Activated CD8-positive, alpha-beta memory T cell treated with anti-CD3 and anti-CD28 coated beads for 1 hour (primary cell): ENCODE data around the gene TEAD4.
A peak's percentile ranks its signal among the peaks of the same experiment; 100 is the strongest.

Source experiments
- DNase-seq, 2 donors: peaks; one replicate each; pipeline ENCODE4 v3.0.0-alpha.2; 2020; ENCODE audit warnings: low read depth in 1 of 2; ENCODE audit errors: extremely low read depth in 1 of 2

TEAD4 gene

GRCh38 chr12:3076730-3077571 lies 117.8 kb downstream of the TEAD4 start, which contains the start of gene TSPAN9:
Gene TSPAN9 (plus strand): TSS chr12:3077379. CDS start chr12:3201194, 123,815 bp downstream.
- peak; percentile 17 to 61 for DNase-seq

DNA sequence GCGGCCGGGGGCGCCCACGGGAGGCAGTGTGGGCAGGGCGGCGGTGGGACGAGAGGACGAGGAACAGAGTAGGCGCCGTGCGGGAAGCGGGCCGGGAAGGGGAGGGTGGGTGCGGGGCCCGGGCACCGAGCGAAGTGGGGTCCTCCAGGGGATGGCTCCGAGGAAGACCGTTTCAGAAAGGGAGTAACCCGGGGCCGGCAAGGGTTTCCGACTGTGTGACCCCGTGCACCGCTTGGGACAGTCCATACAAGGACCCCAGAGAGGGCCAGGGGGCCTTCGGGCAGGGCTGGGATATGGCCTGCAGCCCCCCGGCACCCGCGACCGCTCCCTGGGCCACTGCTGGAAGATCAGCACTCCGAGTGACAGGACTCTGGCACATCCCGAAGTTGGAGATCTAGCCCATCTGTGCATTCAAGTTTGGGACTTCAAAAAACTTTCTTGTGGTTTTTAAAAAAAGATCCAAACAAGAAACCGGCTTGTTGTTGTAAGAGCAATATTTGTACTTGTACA lies 118.4 kb downstream of the TEAD4 start:
- no peak for DNase-seq

- DNase-seq: no peak
Observed at GRCh38 chr12:3078086-3078820, 119.1 kb downstream of the TEAD4 start.

DNA sequence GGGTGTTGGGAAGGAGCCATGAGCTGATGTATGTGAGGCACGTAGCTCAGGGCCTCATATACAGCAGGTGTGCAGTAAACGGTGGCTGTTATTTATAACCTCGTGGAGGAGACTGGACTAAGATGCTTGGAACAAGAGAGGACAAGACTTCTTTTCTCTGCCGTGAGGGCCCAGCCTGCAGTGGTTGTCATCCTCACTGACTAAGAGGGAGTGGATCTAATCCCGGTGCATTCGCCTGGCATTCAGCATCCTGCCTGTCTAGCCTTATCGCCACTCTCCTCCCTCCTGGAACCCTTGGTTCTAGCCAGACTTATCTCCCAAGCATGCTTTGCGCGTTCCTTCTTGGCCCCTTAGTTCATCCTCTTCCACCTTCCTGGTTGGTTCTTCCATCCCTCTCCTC lies 121.9 kb downstream of the TEAD4 start:
- no peak for DNase-seq

GRCh38 chr12:3081886-3082285 lies 122.7 kb downstream of the TEAD4 start:
- no peak for DNase-seq

DNA sequence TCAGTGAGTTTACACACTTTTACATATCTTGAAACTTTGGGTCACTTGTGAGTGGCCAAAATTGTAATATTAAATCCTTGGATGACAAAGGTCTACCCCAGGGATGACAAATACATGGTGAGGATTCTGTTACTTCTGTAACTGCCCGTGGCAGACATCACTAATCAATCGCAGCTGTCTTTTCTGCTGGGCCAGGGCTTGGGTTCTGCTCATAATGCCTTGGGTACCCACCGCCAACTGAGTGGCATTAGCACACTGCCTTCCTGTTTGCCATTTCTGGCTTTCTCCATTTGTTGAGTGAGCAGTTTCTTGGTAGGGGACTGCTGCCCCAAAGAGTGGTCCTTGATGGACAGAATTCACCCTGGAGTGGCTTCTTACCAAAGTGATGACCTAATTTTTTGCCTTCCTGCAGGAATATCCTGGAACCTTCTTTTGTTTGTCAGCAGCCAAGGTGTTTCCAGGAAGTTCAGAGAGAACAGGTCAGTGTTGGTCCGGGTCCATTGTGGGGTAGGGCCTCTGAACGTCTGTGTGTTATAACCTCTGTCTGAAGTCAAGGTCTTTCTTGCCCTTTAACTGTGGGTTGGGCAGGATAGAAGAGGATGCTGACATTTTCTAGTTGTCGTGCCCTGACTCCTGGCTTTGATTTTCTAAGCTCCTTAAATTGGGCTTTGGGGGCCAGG lies 124.2 kb downstream of the TEAD4 start:
- no peak for DNase-seq

DNA sequence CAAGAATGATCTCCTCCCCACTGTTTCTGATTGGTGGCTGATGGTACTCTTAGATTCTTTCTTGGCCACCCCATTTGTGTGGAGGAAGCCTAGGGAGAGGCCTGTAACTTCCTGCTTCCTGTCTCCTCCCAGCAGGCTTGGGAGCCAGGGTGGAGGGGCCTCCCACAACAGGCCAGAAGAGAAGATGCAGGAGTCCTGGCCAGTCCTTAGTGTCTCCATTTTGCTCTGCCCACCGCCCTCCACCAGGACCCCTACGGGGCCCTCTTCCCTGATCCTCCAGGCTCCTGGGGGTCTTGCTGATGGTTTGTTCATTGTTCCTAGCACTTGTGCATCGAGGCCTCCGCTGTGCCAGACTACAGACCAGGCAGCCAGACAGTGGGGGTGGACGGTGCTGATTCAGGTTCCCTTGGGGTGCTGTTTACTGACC lies 124.7 kb downstream of the TEAD4 start:
- no peak for DNase-seq

DNA sequence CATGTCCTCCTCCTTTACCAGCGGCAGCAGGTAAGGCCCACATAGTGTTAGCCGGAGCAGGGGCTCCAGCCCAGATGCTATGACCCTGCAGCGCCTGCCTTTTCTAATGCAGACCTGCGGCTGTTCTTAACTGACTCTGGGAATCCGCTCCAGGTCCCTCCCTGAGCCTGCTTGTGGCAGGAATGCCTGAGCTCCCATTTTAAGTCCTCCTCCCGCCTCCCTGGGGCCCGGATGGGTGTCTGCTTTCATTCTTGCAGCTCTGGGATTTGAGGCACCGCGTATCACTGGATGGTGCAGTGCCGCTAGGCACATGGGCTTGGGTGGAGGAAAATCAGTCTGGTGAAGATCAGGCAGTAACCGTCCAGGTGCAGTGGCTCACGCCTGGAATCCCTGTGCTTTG lies 125.5 kb downstream of the TEAD4 start:
- no peak for DNase-seq

- no peak for DNase-seq
Observed at GRCh38 chr12:3085341-3086139, 126.3 kb downstream of the TEAD4 start.

DNA sequence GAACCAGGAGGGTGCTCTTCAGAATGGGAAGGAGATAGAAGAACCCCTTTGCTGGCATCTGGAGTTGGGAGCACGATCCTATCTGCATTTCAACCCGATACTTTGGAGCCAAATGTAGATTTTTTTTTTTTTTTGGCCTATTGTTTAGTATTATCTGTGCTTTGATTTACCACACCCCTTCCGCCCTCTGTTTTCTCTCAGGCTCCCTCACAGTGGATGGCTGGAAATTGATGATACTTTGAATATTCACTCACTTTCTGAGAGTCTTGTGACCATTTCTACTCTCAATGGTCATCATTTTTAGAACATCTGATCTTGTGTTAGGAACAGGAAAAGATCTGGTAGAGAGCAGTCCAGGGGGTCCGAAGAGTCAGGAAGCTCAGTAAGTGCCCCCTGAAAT lies 127.0 kb downstream of the TEAD4 start:
- DNase-seq: no peak

GRCh38 chr12:3086729-3087323 lies 127.6 kb downstream of the TEAD4 start:
- no peak for DNase-seq

DNA sequence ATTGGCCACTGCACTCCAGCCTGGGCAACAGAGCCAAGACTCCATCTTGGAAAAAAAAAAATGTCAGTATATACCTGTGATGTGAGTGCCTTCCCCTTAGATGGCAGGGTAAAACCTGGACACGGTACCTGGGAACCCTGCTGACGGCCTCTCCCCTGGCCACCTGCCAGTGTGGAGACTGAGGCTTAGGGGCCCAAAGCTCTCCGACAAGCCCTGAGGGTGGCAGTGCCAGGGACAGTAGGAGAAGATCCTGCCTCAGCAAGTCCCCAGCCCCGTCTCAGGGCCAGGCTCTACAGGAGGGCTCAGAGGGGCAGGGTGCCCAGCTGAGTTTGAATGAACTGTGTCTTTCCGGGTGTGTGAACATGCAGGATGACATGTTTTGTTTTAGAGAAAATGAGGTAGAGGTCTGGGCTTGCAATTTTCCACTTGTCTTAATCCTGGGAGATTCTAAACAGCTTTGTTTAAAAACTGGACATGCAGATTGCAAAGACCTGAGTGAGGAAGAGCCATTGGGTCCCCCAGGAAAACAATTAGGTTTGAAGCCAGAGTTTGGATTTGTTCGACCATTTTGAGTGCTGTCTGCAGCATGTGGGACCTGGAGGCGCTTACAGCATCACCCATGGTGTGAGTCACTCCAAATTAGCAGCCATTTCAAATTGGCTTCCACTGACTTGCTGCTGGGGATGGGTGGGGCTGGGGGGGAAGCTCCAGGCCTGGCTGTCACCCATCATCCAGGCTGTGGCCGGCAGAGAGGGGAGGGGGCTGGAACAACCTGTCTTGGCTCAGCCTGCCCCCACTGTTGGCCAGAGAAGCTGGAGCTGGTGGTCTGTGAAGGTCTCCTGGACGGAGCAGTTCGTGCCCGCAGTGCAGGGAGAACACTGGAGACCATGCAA lies 128.8 kb downstream of the TEAD4 start:
- DNase-seq: no peak

DNA sequence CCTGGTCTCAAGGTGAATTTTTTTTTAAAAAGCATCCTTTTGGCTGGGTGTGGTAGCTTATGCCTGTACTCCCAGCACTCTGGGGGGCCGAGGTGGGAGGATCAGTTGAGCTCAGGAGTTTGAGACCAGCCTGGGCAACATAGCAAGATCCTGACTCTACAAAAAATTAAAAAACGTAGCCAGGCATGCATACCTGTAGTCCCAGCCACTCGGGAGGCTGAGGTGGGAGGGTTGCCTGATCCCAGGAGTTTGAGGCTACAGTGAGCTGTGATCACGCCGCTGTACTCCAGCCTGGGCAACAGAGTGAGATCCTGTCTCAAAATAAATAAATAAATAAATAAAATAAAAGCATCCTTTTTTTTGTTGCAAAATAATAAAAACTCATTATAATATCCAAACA lies 130.4 kb downstream of the TEAD4 start:
- no peak for DNase-seq
